ENCODE results near the gene LHB.
A peak's percentile ranks its signal among the peaks of the same experiment; 100 is the strongest.

The LHB gene

GRCh38 chr19:49017041-49017665 lies at the start of gene LHB:
Gene LHB, minus strand, starts transcription at chr19:49017091. Its CDS starts 10 bp downstream, at chr19:49017081.
- DNase-seq (ENCODE audit: insufficient read length, low spot score) (no peak), FAIRE-seq (no peak)
- TF ChIP-seq, protein P1, sequence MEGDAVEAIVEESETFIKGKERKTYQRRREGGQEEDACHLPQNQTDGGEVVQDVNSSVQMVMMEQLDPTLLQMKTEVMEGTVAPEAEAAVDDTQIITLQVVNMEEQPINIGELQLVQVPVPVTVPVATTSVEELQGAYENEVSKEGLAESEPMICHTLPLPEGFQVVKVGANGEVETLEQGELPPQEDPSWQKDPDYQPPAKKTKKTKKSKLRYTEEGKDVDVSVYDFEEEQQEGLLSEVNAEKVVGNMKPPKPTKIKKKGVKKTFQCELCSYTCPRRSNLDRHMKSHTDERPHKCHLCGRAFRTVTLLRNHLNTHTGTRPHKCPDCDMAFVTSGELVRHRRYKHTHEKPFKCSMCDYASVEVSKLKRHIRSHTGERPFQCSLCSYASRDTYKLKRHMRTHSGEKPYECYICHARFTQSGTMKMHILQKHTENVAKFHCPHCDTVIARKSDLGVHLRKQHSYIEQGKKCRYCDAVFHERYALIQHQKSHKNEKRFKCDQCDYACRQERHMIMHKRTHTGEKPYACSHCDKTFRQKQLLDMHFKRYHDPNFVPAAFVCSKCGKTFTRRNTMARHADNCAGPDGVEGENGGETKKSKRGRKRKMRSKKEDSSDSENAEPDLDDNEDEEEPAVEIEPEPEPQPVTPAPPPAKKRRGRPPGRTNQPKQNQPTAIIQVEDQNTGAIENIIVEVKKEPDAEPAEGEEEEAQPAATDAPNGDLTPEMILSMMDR (IDR thresholded peaks at IDR 0.05; ENCODE audit: insufficient read depth, missing control alignments) = no peak

DNA sequence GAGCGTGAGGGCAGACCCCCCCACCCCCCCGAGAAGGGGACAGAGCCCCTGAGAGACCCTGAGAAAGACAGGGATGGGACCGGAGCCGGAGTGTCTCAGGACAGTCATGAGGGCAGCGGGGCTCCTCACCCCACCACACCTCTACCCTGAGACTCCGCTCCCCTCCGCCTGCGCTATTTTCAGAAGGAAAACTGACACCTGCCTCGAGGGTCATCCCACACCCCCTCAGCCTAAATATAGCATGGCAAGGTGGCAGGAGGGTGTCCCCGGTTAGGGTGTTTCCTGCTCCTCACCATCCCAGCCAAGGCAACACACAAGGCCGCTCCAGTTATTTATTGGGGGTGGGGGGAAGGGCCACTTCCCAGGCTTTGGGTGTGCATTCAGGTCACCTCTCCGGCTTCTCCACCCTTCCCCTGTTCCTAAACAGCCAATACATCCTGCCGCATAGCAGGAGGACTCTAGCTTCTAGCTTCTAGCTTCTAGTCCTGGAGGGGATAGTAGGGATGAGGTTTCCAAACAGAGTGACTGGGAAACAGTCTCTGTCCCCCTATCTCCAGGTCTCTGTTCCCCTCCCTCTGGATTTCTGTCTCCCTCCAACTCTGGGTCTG lies 49.1 kb upstream of the LHB start:
- DNase-seq (ENCODE audit: insufficient read length, low spot score) (no peak), FAIRE-seq (no peak)
- TF ChIP-seq, protein P1 (IDR thresholded peaks at IDR 0.05; ENCODE audit: insufficient read depth, missing control alignments) = no peak

DNA sequence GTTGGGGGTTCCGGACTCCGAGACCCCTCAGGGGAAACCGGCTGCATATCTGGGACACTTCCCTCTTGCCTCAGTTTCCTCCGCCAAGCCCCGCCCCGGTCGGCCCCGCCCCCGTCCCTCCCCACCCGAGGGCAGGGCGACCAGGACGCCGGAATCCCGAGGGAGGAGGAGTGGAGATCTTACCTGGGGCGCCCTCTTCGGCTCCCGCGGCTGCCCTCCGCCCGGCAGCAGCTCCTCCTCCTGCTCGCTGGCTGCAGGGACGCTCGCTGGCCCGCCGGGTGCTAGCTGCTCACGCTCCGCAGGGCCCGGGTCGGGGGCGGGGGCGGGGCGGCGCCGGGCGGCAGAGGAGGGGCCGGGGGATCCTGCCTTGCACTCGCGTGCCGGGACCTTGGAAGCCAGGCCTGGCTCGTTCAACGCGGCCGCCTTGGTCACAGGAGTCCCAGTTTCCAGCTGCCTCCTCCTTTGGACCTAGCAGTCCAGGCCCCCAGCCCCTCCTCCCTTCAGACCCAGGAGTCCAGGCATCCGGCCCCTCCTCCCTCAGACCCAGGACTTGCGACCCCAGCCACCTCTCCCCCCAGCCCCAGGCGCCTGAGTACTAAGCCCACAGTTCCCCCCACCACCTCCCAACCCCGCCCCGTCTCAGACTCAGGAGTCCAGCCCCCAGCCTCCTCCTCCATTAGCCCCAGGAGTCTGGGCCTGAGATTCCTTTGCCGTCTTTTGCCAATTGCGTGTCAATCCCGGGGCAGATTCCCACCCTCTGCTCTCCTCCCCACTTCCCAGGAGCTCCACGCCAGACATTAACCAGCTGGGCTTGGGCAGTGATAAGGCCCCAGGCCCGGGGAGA lies 48.1 kb upstream of the LHB start, which contains the start of gene NTF4:
NTF4 (minus strand) TSS at position 51 of the 844 bp plus-strand sequence. CDS start 2,821 bp downstream, outside the sequence.
- TF ChIP-seq, protein P1 (IDR thresholded peaks at IDR 0.05; ENCODE audit: insufficient read depth, missing control alignments) = no peak
- no peak for FAIRE-seq
- peak; percentile 20 for DNase-seq (ENCODE audit: insufficient read length, low spot score)

DNA sequence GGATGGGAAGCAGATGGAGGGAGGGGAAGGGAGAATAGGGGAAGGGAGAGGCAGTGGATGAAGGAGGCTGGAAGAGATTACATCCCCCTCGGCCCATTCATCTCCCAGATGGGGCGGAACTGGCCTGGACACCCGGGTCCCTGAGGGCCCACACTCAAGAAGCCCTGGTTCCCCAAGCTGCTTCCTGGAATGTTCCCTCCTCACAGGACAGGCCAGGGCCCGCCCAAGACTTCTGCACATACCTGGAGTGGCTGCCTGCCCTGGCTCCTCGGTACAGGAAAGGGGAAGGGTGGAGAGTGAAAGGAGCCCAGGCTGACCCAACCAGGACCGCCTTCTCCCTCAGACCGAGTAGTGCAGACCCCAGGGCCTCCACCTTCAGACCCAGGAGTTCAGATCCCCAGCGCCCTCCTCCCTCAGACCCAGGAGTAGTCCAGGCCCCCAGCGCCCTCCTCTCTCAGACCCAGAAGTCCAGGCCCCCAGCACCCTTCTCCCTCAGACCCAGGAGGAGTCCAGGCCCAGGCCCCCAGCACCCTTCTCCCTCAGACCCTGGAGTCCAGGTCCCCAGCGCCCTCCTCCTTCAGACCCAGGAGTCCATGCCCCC lies 47.2 kb upstream of the LHB start:
- TF ChIP-seq, protein P1 (IDR thresholded peaks at IDR 0.05; ENCODE audit: insufficient read depth, missing control alignments) = no peak
- peak; percentile 11 for DNase-seq (ENCODE audit: insufficient read length, low spot score)
- FAIRE-seq = no peak

DNA sequence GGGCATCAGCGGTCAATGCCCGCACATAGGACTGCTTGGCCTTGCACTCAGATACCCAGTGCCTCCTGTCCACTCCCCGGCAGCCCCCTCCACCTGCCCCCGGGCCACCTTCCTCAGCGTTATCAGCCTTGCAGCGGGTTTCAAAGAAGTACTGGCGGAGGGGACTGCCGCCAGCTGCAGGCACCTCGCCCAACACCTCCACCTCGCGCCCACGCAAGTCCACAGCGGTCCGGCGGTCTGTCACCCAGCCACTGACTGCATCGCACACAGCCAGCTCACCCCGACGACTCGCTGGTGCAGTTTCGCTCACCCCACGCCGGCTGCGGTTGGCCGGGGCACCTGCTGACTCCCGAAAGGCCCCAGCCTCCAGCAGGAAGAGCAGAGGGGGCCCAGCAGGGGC lies 44.6 kb upstream of the LHB start:
- DNase-seq (ENCODE audit: insufficient read length, low spot score) (no peak), FAIRE-seq (no peak)
- TF ChIP-seq, protein P1 (IDR thresholded peaks at IDR 0.05; ENCODE audit: insufficient read depth, missing control alignments) = no peak

DNA sequence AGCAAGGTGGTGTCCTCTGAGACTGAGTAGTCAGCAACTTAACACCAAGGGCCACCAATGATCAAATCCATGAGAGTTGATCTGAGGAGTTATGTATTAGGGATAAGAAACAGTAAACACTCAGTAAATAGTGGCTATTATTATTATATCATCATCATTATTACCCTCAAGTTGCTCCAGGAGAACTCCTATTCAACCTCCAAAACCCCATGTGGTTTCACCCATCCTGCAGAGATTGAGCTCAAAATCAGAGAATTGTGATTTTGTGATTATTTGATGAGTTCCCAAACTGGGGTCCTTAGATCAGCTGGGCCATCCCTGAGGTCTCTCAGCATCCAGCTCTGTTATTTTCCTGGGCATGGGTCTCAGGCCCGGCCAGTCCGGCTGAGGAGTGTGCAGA lies 44.1 kb upstream of the LHB start:
- FAIRE-seq (no peak), DNase-seq (ENCODE audit: insufficient read length, low spot score) (no peak)
- TF ChIP-seq, protein P1 (IDR thresholded peaks at IDR 0.05; ENCODE audit: insufficient read depth, missing control alignments) = no peak

All from D721Med (cell line).